ENCODE measurements around the gene CPE.
"Not testable (repeated sequence)": the region's sequence is repeated elsewhere in the genome, so short reads cannot be mapped to it uniquely, and the experiment has no call there.

The CPE gene

DNA sequence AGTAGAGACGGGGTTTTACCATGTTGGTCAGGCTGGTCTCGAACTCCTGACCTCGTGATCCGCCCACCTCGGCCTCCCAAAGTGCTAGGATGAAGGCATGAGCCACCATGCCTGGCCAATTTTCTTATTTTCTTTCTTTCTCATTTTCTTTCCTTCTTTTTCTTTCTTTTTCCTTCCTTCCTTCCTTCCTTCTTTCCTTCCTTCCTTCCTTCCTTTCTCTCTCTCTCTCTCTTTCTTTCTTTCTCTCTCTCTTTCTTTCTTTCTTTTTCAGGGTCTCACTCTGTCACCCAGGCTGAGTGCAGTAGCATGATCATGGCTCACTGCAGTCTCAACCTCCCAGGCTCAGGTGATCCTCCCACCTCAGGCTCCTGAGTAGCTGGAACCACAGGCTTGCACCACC is 74.3 kb downstream of the CPE start:
- H3K9me3 ChIP-seq (ENCODE audit: control insufficient read depth, low read length); H3K4me3 ChIP-seq (ENCODE audit: low read length); H3K4me1 ChIP-seq (ENCODE audit: control insufficient read depth, insufficient read depth, low read length); H3K36me3 ChIP-seq (ENCODE audit: control insufficient read depth, insufficient read depth, low read length); H3K27me3 ChIP-seq (ENCODE audit: control insufficient read depth, insufficient read depth, low read length); H3K9ac ChIP-seq (ENCODE audit: low read length): not testable (repeated sequence)

DNA sequence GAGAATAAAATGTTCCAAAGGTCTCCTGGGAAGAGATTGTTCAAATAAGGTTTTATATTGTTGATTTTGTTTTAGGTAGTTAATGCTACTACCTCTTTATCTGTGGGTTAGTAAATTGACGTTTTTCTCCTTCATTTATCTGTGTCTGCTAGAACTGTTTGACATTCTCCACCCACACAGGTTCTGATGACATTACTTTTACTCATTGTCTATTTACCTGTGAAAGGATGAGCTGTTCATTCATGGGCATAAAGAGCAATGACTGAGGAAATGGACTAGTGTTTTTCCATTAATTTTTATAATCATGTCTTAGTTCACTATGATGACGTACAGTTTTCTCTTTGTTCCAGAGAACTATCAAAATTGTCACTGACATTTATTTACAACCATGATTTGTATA is 75.6 kb downstream of the CPE start:
- Histone ChIP-seq H3K9me3 (ENCODE audit: control insufficient read depth, low read length) (no peaks in the 10 kb centered on the region), H3K27me3 (ENCODE audit: control insufficient read depth, insufficient read depth, low read length) (no peaks in the 10 kb centered on the region), H3K4me3 (ENCODE audit: low read length) (no peak overlapping the region), H3K36me3 (ENCODE audit: control insufficient read depth, insufficient read depth, low read length) (no peaks in the 10 kb centered on the region), H3K4me1 (ENCODE audit: control insufficient read depth, insufficient read depth, low read length) (no peaks in the 10 kb centered on the region), H3K9ac (ENCODE audit: low read length) (no peak overlapping the region)

DNA sequence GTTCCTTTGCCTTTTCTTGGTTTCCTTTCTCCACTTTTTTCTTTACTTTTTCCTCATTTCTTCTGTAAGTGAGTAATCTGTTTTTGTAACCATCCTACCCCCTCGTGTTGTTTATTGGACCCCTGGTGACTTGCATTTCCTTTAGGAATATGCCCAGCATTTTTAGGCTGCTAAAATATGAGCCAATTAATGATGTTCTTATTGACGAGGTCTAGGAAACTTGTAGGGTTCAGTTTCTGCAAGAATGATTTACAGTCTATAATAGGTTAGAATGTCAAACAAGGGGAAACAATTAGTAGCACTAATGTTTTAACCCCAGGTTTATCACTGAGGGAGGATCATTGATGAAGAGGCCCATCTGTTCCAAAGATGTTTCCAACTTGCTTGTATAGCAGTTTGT is 79.0 kb downstream of the CPE start:
- no peak overlapping the region for H3K9ac ChIP-seq (ENCODE audit: low read length)
- no peaks in the 10 kb centered on the region for H3K9me3 ChIP-seq (ENCODE audit: control insufficient read depth, low read length)
- H3K27me3 ChIP-seq (ENCODE audit: control insufficient read depth, insufficient read depth, low read length): no peaks in the 10 kb centered on the region
- no peak overlapping the region for H3K4me3 ChIP-seq (ENCODE audit: low read length)
- no peaks in the 10 kb centered on the region for H3K36me3 ChIP-seq (ENCODE audit: control insufficient read depth, insufficient read depth, low read length)
- H3K4me1 ChIP-seq (ENCODE audit: control insufficient read depth, insufficient read depth, low read length): no peaks in the 10 kb centered on the region

DNA sequence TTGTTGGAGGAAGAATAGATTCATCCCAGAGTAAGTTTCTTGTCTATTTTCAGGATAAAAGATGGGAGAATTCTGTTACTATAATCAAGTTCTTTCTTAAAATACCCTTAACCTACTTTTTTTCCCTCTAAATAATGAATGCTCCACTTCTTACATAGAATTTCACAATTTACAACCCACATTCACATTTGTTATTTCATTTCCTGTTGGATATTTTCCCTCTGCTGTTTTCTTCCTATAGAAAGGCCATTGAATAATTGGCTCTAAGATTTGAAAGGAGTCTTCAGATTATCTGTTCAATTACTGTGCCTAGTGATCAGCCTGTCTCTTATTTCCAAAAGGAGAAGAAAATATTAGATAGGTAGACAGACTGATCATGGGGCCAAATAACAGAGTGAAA is 79.7 kb downstream of the CPE start:
- Histone ChIP-seq H3K9ac (ENCODE audit: low read length) (no peak overlapping the region), H3K9me3 (ENCODE audit: control insufficient read depth, low read length) (no peaks in the 10 kb centered on the region), H3K36me3 (ENCODE audit: control insufficient read depth, insufficient read depth, low read length) (no peaks in the 10 kb centered on the region), H3K4me3 (ENCODE audit: low read length) (no peak overlapping the region), H3K4me1 (ENCODE audit: control insufficient read depth, insufficient read depth, low read length) (no peaks in the 10 kb centered on the region), H3K27me3 (ENCODE audit: control insufficient read depth, insufficient read depth, low read length) (no peaks in the 10 kb centered on the region)

DNA sequence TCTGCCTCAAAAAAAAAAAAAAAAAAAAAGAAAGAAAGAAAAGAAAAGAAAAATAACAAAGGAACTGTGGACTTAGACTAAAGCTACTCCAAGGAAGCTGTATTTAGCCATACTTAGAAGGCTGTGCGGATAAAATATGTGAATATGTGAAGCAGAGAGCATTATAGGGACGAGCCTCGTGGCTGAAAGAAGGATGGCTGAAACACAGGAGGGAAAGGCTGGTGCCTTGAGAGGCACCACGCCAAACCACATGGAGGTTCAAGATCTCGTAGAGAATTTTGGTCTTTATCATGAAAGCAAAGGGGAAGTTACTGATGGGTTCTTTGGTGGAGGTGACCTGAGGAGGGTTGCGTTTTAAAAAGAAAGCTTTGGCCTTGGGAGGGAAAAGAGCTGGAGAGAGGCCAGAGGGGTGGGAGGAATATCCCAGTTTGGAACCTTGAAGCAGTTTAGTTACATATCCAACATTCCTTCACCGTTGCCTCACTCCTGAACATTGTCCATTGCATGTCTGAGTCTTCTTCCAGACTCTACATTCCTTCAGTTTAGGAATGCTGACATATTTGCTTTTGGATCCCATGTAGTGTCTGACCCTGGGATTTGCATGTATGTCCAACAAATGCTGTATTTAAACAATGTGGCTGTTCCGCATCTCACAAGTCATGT is 82.5 kb downstream of the CPE start:
- Histone ChIP-seq H3K9ac (ENCODE audit: low read length) (no peak overlapping the region), H3K4me3 (ENCODE audit: low read length) (no peak overlapping the region)

DNA sequence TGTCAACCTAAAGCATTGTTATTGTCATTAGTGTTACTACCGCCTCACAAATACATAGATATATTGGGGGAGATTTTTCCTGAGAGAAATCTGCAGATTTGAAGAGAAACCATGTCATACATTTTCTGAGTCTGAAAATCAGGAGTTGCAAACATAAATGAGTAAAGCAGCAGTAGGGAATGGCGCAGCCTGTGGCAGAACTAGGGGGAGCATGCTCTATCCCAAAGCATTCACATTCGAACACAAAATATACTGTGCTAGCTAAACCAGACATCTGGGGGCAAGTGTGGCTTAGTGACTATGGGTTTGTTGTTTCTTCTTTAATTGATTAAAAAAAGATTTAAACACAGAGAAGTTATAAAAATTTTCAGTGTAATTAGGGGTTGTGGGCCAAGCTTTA is 83.2 kb downstream of the CPE start:
- Histone ChIP-seq H3K4me3 (ENCODE audit: low read length) (no peak overlapping the region), H3K36me3 (ENCODE audit: control insufficient read depth, insufficient read depth, low read length) (no peaks in the 10 kb centered on the region), H3K4me1 (ENCODE audit: control insufficient read depth, insufficient read depth, low read length) (no peaks in the 10 kb centered on the region), H3K9me3 (ENCODE audit: control insufficient read depth, low read length) (no peaks in the 10 kb centered on the region), H3K9ac (ENCODE audit: low read length) (no peak overlapping the region), H3K27me3 (ENCODE audit: control insufficient read depth, insufficient read depth, low read length) (no peaks in the 10 kb centered on the region)

More for the DNA sequence above, 82.5 kb downstream of the CPE start:
- Histone ChIP-seq H3K4me1 (ENCODE audit: control insufficient read depth, insufficient read depth, low read length) (no peaks in the 10 kb centered on the region), H3K36me3 (ENCODE audit: control insufficient read depth, insufficient read depth, low read length) (no peaks in the 10 kb centered on the region), H3K27me3 (ENCODE audit: control insufficient read depth, insufficient read depth, low read length) (no peaks in the 10 kb centered on the region), H3K9me3 (ENCODE audit: control insufficient read depth, low read length) (no peaks in the 10 kb centered on the region)

DNA sequence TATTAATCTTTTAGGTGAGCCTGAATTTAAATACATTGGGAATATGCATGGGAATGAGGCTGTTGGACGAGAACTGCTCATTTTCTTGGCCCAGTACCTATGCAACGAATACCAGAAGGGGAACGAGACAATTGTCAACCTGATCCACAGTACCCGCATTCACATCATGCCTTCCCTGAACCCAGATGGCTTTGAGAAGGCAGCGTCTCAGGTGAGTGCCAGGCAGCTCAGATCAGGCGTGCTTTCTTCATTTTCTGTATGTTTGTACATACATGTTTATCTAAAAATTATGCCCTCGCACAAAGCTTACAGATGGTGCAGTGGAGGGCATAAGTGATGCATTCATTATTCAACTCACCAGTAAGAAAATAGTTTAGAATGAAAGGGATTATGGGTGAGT is 85.6 kb downstream of the CPE start:
- no peaks in the 10 kb centered on the region for H3K36me3 ChIP-seq (ENCODE audit: control insufficient read depth, insufficient read depth, low read length)
- H3K4me3 ChIP-seq (ENCODE audit: low read length): no peak overlapping the region
- no peaks in the 10 kb centered on the region for H3K4me1 ChIP-seq (ENCODE audit: control insufficient read depth, insufficient read depth, low read length)
- no peak overlapping the region for H3K9ac ChIP-seq (ENCODE audit: low read length)
- no peaks in the 10 kb centered on the region for H3K9me3 ChIP-seq (ENCODE audit: control insufficient read depth, low read length)
- no peaks in the 10 kb centered on the region for H3K27me3 ChIP-seq (ENCODE audit: control insufficient read depth, insufficient read depth, low read length)

DNA sequence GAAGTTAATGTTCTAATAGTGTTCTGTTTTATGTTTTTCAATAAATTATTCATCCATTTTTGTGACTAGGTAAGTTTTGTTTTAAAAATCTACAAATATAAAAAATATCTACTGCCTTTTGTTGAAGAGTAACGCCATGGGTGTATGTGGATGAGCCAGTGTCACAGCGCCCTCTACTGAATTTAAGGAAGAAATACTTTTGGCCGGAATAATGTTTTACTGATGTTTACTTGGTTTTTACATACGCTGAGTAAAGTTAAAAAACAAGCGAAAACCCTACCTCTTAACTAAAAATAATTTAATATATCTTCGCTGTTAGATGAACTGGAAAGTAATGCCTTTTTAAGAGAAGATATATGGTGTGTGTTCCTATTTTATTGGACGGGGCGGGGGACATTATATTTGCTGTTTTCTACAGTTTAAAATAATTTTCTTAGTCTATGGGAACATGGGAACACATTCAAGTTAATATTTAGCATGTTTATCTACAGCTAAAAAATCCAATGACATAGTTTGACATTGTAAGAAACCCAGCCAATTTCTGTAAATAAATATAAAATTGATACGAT is 86.1 kb downstream of the CPE start:
- Histone ChIP-seq H3K4me1 (ENCODE audit: control insufficient read depth, insufficient read depth, low read length) (no peaks in the 10 kb centered on the region), H3K4me3 (ENCODE audit: low read length) (no peak overlapping the region), H3K27me3 (ENCODE audit: control insufficient read depth, insufficient read depth, low read length) (no peaks in the 10 kb centered on the region), H3K9me3 (ENCODE audit: control insufficient read depth, low read length) (no peaks in the 10 kb centered on the region), H3K9ac (ENCODE audit: low read length) (no peak overlapping the region), H3K36me3 (ENCODE audit: control insufficient read depth, insufficient read depth, low read length) (no peaks in the 10 kb centered on the region)

DNA sequence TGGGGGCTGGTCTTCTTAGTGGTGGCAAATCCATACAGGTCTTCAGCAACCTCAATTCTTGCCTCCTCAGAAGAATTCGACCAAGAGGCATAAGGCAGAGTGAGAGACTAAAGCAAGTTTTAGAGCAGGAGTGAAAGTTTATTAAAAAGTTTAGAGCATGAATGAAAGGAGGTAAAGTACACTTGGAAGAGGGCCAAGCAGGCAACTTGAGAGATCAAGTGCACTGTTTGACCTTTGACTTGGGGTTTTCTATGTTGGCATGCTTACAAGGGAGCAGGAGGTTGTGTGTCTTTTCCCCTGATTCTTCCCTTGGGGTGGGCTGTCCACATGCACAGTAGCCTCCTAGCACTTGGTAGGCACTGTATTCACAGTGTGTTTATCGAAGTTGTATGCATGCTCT is 91.2 kb downstream of the CPE start:
- no peak overlapping the region for H3K4me3 ChIP-seq (ENCODE audit: low read length)
- H3K36me3 ChIP-seq (ENCODE audit: control insufficient read depth, insufficient read depth, low read length): no peaks in the 10 kb centered on the region
- H3K9me3 ChIP-seq (ENCODE audit: control insufficient read depth, low read length): no peaks in the 10 kb centered on the region
- H3K27me3 ChIP-seq (ENCODE audit: control insufficient read depth, insufficient read depth, low read length): no peaks in the 10 kb centered on the region
- H3K4me1 ChIP-seq (ENCODE audit: control insufficient read depth, insufficient read depth, low read length): no peaks in the 10 kb centered on the region
- no peak overlapping the region for H3K9ac ChIP-seq (ENCODE audit: low read length)

DNA sequence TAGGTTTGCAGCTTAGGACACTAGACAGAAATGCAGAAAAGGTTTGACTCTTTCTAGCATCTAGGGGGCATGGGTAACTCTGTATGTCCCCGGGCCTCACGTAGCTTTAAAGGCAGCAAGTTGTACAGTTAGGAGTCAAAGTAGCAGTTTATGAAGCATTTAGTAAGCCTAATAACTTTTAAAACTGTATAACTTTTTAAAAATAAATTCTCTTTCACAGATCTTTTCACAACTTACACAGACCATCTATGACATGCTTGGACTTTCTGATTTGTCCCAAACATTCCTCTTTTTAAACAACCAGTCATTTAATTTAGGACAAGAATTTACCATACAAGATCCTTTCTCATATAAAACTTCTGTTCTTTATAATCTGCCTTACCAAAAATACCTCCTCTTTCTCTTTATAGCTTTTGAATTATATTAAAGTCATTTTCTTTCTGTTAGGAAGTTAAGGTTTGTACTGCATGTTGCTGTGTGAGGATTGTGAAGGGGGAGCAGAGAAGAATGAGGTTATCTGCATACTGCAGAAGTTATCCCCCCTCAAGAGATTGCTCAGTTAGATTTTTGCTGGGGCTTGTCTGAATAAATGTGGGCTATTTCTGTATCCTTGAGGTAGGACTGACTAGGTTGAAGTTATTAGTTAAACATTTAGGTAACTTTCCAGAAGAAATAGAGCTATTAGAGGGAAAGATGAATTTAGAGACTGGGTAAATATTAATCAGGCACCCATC is 94.3 kb downstream of the CPE start:
- no peaks in the 10 kb centered on the region for H3K27me3 ChIP-seq (ENCODE audit: control insufficient read depth, insufficient read depth, low read length)
- no peaks in the 10 kb centered on the region for H3K4me1 ChIP-seq (ENCODE audit: control insufficient read depth, insufficient read depth, low read length)
- no peak overlapping the region for H3K4me3 ChIP-seq (ENCODE audit: low read length)
- no peaks in the 10 kb centered on the region for H3K9me3 ChIP-seq (ENCODE audit: control insufficient read depth, low read length)
- H3K9ac ChIP-seq (ENCODE audit: low read length): no peak overlapping the region
- H3K36me3 ChIP-seq (ENCODE audit: control insufficient read depth, insufficient read depth, low read length): no peaks in the 10 kb centered on the region

DNA sequence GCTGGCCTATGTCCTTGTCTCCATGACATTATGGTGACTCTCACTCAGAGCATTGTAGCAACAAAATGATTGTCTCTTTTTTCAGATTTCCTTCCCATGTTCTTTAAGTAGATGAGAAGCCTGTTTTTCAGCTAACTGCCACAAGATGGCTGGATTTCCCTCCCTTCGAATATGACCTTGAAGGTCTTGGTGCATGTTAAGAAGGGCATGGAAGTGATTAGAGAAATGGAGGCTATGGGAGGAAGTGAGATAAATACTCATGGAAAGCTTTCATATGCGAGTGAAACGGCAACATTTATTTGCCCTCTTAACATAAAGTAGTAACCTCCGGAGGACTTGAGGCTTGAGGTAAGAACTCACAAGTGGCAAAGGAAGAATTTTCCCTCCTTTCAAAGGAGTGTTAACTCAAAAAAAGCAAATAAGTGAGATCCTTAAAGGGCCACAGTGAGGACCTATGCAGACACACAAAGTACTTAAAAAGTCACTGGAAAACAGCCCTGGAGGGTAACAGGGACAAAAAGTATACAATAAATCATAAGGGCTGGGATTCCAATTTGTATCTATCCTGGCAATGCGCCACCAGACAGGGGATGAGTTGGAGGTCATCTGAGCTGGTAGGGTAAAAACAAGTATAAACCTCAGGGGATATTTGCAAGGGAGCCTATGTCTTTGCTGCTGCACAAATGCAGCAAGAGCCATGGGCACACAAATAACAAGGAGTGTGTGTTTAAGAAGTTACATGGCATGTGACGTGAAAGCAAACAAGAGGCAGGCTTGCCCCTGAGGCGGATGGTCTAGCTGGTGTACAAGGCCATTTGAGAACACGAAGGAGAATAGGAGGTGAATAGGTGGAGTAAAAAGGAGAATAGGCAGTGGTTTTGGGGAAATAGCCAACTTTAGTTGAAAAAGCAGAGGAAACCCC is 96.2 kb downstream of the CPE start:
- H3K27me3 ChIP-seq (ENCODE audit: control insufficient read depth, insufficient read depth, low read length): no peaks in the 10 kb centered on the region
- no peaks in the 10 kb centered on the region for H3K36me3 ChIP-seq (ENCODE audit: control insufficient read depth, insufficient read depth, low read length)
- H3K9ac ChIP-seq (ENCODE audit: low read length): no peak overlapping the region
- H3K9me3 ChIP-seq (ENCODE audit: control insufficient read depth, low read length): no peaks in the 10 kb centered on the region
- H3K4me3 ChIP-seq (ENCODE audit: low read length): no peak overlapping the region
- H3K4me1 ChIP-seq (ENCODE audit: control insufficient read depth, insufficient read depth, low read length): no peaks in the 10 kb centered on the region

DNA sequence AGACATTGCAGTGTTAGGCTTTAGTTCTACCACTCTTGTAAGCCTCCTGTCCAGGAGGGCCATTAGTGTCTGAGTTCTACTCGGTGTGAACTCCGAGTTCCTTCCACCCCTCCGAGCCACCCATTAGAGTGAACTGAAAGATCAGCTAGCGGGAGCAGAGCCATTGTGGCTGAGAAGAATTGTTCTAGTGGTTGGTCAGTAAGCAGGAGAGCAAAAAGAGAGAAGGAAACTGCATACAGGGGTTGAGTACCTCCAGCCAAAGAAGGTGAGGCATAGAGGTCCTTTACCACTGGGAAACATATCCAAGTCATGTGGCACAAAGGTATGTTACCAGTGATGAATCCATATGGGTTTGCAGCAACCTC is 96.9 kb downstream of the CPE start:
- no peaks in the 10 kb centered on the region for H3K4me1 ChIP-seq (ENCODE audit: control insufficient read depth, insufficient read depth, low read length)
- no peak overlapping the region for H3K9ac ChIP-seq (ENCODE audit: low read length)
- H3K36me3 ChIP-seq (ENCODE audit: control insufficient read depth, insufficient read depth, low read length): no peaks in the 10 kb centered on the region
- H3K9me3 ChIP-seq (ENCODE audit: control insufficient read depth, low read length): no peaks in the 10 kb centered on the region
- no peaks in the 10 kb centered on the region for H3K27me3 ChIP-seq (ENCODE audit: control insufficient read depth, insufficient read depth, low read length)
- no peak overlapping the region for H3K4me3 ChIP-seq (ENCODE audit: low read length)

All from mucosa of stomach (tissue), 1 donor.